A549 (cell line): ENCODE measurements around the gene DDAH2. TPM values are rescaled to one million over a fixed set of nuclear protein-coding genes. Genes with fewer than 3 reads are reported as not detected.

Source experiments
- ATAC-seq, 2 experiments: fragments of 200-7000 bp in 1 of 2; fragments of >200 bp in 1 of 2; cut with Nextera tagmentation in 1 of 2; cut with Tn5 transposase in 1 of 2; 3 replicates each; pipeline versions ENCODE4 v1.8.0 to v1.9.1; 2018 to 2020; ENCODE audit warnings: mild to moderate bottlenecking in 1 of 2, moderate library complexity in 1 of 2
- CTCF ChIA-PET: fragments of 300-600 bp; sonication (Branson Sonifier 250); formaldehyde crosslinking; extraction: SDS; loops from one replicate; lab custom pipeline; 2021; ENCODE audit warnings: antibody characterized with exemption, inconsistent platforms; lab: Yijun Ruan, JAX
- POLR2A ChIA-PET: fragments of 350-600 bp; formaldehyde crosslinking; extraction: SDS; loops from one replicate; lab custom pipeline; 2021; ENCODE audit warnings: antibody characterized with exemption, inconsistent platforms; lab: Yijun Ruan, JAX
- DNase-seq, 2 experiments: peaks; one replicate each; pipeline versions ENCODE4 v3.0.0 to v3.0.0-alpha.2; 2011 to 2016; ENCODE audit warnings: low read depth in 1 of 2, low spot score in 1 of 2
- FAIRE-seq: peaks from 2 replicates; lab custom pipeline; 2011; peaks lifted over from hg19 to GRCh38; lab: Jason Lieb, UNC
- H3K27ac ChIP-seq, 2 experiments: fragments of >200 bp; sonication (Bioruptor Twin); formaldehyde crosslinking; 3 replicates each; pipeline ENCODE4 v1.5.1; 2016 to 2017
- H3K4me1 ChIP-seq: fragments of >200 bp; sonication (Bioruptor Twin); formaldehyde crosslinking; 3 replicates; pipeline ENCODE4 v1.6.1; 2016
- H3K4me2 ChIP-seq: fragments of >200 bp; sonication (Bioruptor Twin); formaldehyde crosslinking; 3 replicates; pipeline ENCODE4 v1.6.1; 2016
- H3K4me3 ChIP-seq: fragments of >200 bp; sonication (Bioruptor Twin); formaldehyde crosslinking; 3 replicates; pipeline ENCODE4 v1.5.1; 2016
- H3K9me3 ChIP-seq: fragments of >200 bp; sonication (Bioruptor Twin); formaldehyde crosslinking; 3 replicates; pipeline ENCODE4 v1.6.1; 2016
- BHLHE40 ChIP-seq: IDR thresholded peaks from 2 replicates; pipeline ENCODE4 v1.6.1; 2012; ENCODE audit warnings: low read depth, low read length, inconsistent platforms
- CEBPB ChIP-seq, 2 experiments: fragments of >200 bp in 1 of 2; sonication (Bioruptor Twin) in 1 of 2; formaldehyde crosslinking in 1 of 2; IDR thresholded peaks; 2 replicates each; pipeline ENCODE4 v1.6.1; 2012 to 2016
- CHD4 ChIP-seq: fragments of 200-600 bp; sonication (generic); IDR thresholded peaks from 2 replicates; pipeline ENCODE4 v1.6.1; 2016; ENCODE audit warnings: antibody characterized with exemption, mild to moderate bottlenecking, borderline replicate concordance
- CTCF ChIP-seq: fragments of >200 bp; sonication (Bioruptor Twin); formaldehyde crosslinking; IDR thresholded peaks from 3 replicates; pipeline ENCODE4 v1.5.1; 2016
- ESRRA ChIP-seq: fragments of 150-350 bp; IDR thresholded peaks from 2 replicates; pipeline ENCODE4 v1.6.1; 2014; ENCODE audit warnings: mild to moderate bottlenecking, low read length, borderline replicate concordance
- FOSB ChIP-seq: fragments of 250-450 bp; sonication (Bioruptor Pico); IDR thresholded peaks from 2 replicates; pipeline ENCODE4 v1.5.0; 2020; ENCODE audit warnings: mild to moderate bottlenecking, moderate library complexity
- FOSL2 ChIP-seq, 2 experiments: fragments of 450-650 bp in 1 of 2; fragments of >200 bp in 1 of 2; sonication (Bioruptor Twin) in 1 of 2; formaldehyde crosslinking; IDR thresholded peaks; 2 replicates each; pipeline versions ENCODE4 v1.5.0 to v1.6.1; 2016 to 2020; ENCODE audit warnings: mild to moderate bottlenecking in 1 of 2, moderate library complexity in 1 of 2
- GATA3 ChIP-seq: IDR thresholded peaks from 2 replicates; pipeline ENCODE4 v1.6.1; 2012; ENCODE audit warnings: borderline replicate concordance
- HEYL ChIP-seq: fragments of 250-450 bp; sonication (Bioruptor Pico); IDR thresholded peaks from 2 replicates; pipeline ENCODE4 v1.8.0; 2021; ENCODE audit warnings: mild to moderate bottlenecking, moderate library complexity
- HMGXB4 ChIP-seq: fragments of 250-450 bp; sonication (Bioruptor Pico); IDR thresholded peaks from 2 replicates; pipeline ENCODE4 v1.5.0; 2021; ENCODE audit warnings: mild to moderate bottlenecking, moderate library complexity, borderline replicate concordance
- HOXA7 ChIP-seq: fragments of 250-450 bp; sonication (Bioruptor Pico); IDR thresholded peaks from 2 replicates; pipeline ENCODE4 v1.5.0; 2020; ENCODE audit warnings: mild to moderate bottlenecking, moderate library complexity
- JUN ChIP-seq, 2 experiments: fragments of >200 bp; sonication (Bioruptor Twin); formaldehyde crosslinking; IDR thresholded peaks; 2 replicates in 1 of 2; 3 replicates in 1 of 2; pipeline ENCODE4 v1.6.1; 2016 to 2017
- JUNB ChIP-seq: fragments of >200 bp; sonication (Bioruptor Twin); formaldehyde crosslinking; IDR thresholded peaks from 2 replicates; pipeline ENCODE4 v1.6.1; 2016
- MAFK ChIP-seq: fragments of 450-650 bp; IDR thresholded peaks from 2 replicates; pipeline ENCODE4 v1.6.1; 2014; ENCODE audit not compliant: partially characterized antibody
- NPAS2 ChIP-seq: fragments of 250-450 bp; sonication (Bioruptor Pico); IDR thresholded peaks from 2 replicates; pipeline ENCODE4 v1.8.0; 2022; ENCODE audit warnings: mild to moderate bottlenecking, moderate library complexity, borderline replicate concordance
- PHF8 ChIP-seq: fragments of 200-600 bp; sonication (generic); IDR thresholded peaks from 2 replicates; pipeline ENCODE4 v1.6.1; 2016; ENCODE audit warnings: low read depth, mild to moderate bottlenecking, antibody characterized with exemption, moderate library complexity, borderline replicate concordance
- POLR2A ChIP-seq: IDR thresholded peaks from 2 replicates; pipeline ENCODE4 v1.6.1; 2012; ENCODE audit warnings: mild to moderate bottlenecking, low read length
- POLR2AphosphoS2 ChIP-seq: conservative IDR thresholded peaks from 2 replicates; pipeline ENCODE4 v1.6.1; 2012; ENCODE audit warnings: low read length, improper control_type of control experiment, inconsistent platforms
- RAD21 ChIP-seq, 2 experiments: fragments of >200 bp in 1 of 2; sonication (Bioruptor Twin) in 1 of 2; formaldehyde crosslinking in 1 of 2; IDR thresholded peaks in 1 of 2; conservative IDR thresholded peaks in 1 of 2; 2 replicates in 1 of 2; 3 replicates in 1 of 2; pipeline ENCODE4 v1.6.1; 2012 to 2018; ENCODE audit warnings: inconsistent platforms in 1 of 2
- RARB ChIP-seq: fragments of 250-450 bp; sonication (Bioruptor Pico); IDR thresholded peaks from 2 replicates; pipeline ENCODE4 v1.8.0; 2021; ENCODE audit warnings: mild to moderate bottlenecking, moderate library complexity
- RFX5 ChIP-seq: fragments of 450-650 bp; IDR thresholded peaks from 2 replicates; pipeline ENCODE4 v1.7.1; 2014; ENCODE audit warnings: antibody characterized with exemption, mild to moderate bottlenecking, moderate library complexity
- ZFP36 ChIP-seq: fragments of 450-650 bp; IDR thresholded peaks from 2 replicates; pipeline ENCODE4 v1.6.1; 2014; ENCODE audit warnings: borderline replicate concordance; ENCODE audit not compliant: partially characterized antibody
- ZNF302 ChIP-seq: fragments of 250-450 bp; sonication (Bioruptor Pico); IDR thresholded peaks from 2 replicates; pipeline ENCODE4 v1.9.0; 2021; ENCODE audit warnings: inconsistent platforms, mild to moderate bottlenecking, moderate library complexity
- WGBS: methylation state at CpG from one replicate; pipeline ENCODE4 v1.1.6; 2017; ENCODE audit errors: missing lambda C conversion rate; 5-methylcytosine and 5-hydroxymethylcytosine counted together
- polyA plus RNA-seq, 4 experiments: library from polyadenylated mRNA; depleted of rRNA in 3 of 4; stranded (reverse); fragments of >200 nt; fragmentation: RNase III in 1 of 4; extraction: RNeasy Plus Mini Kit Qiagen cat#74134 plus additional on column Dnase treatment in 1 of 4; gene quantifications; 2 replicates in 3 of 4; 3 replicates in 1 of 4; pipeline ENCODE4 v1.2.3, GENCODE V29; 2011 to 2017
- TF ChIP-seq, protein P1 (sequence below): fragments of >200 bp; sonication (Bioruptor Twin); formaldehyde crosslinking; IDR thresholded peaks from 3 replicates; pipeline ENCODE4 v1.6.1; 2016
- TF ChIP-seq, protein P2 (sequence below): fragments of 250-450 bp; sonication (Bioruptor Pico); IDR thresholded peaks from 2 replicates; pipeline ENCODE4 v1.5.0; 2020; ENCODE audit warnings: low read depth, mild to moderate bottlenecking, moderate library complexity

The DDAH2 gene
- polyA plus RNA-seq, 2 of the 4 experiments (the other 2 are of a cell fraction), result 19.3 to 54.5 TPM

DNA sequence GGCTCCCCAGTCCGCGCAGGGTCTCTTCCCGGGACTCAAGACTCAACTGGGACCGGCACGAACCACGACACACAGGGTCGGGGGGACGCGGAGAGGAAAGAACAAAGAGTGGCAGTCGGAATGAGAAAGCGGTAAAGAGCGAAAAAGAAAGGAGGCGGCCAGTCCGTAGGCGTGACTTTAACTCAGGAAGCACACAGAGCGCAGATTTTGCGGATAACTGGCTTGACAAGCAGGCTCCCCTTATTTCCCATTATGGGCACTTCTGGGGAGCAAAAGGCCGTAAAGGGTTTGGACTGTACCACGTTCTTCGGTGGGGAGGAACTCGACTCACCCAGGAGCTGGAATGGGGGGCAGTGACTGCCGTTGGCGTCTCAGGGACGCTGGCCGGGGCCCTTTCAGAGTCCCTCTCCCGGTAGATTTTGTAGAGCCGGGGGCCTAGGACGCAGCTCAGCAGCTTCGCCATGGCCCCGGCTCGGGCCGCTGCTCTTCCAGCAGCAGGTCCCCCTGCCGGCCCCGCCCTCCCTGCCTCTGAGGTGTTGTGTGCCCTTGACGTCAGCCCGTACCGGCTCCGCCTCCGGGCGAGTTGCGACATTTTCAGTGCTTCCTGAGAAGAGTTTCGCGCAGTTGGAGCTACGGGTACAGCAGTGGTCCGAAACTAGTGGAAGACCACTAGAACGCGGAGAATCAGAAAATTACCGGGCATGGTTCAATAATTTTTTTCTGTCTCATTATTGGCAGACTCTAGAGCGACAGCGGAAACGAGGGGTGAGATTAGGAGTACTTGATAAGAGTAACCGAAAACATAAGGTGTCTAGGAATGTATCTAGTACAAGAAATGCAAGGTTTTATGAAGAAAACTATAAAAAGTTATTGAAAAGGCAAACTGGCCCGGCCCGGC is 26.0 kb downstream of the DDAH2 start, which contains the start of gene ABHD16A:
Gene ABHD16A (minus strand): TSS at position 506 of the 898 bp plus-strand sequence. CDS start 43 bp downstream, at position 463.
- TF ChIP-seq RARB (CRISPR knock-in tag) (no peak), CHD4 (no peak), POLR2AphosphoS2 (no peak), FOSB (CRISPR knock-in tag) (no peak), CEBPB (IDR thresholded peaks at IDR 0.05) (peak; percentile 90 to 99), HMGXB4 (CRISPR knock-in tag) (no peak), POLR2A (peak; percentile 80), JUN (IDR thresholded peaks at IDR 0.05) (peak; percentile 43 to 73; a peak in 3 of 5 replicates), ZNF302 (CRISPR knock-in tag) (no peak), RAD21 (conservative IDR thresholded peaks at IDR 0.05 in 1 of 2, IDR thresholded peaks at IDR 0.05 in 1 of 2) (no peak), HOXA7 (no peak), FOSL2 (IDR thresholded peaks at IDR 0.05) (no peak), FOSL2 (CRISPR knock-in tag; IDR thresholded peaks at IDR 0.05) (no peak), BHLHE40 (no peak), CTCF (no peak), HEYL (CRISPR knock-in tag) (no peak), GATA3 (peak; percentile 46; the same call in 1 of the 2 replicates), ESRRA (no peak), MAFK (no peak), ZFP36 (no peak), NPAS2 (CRISPR knock-in tag) (no peak), RFX5 (no peak), PHF8 (peak; percentile 96), JUNB (no peak)
- TF ChIP-seq, protein P1, sequence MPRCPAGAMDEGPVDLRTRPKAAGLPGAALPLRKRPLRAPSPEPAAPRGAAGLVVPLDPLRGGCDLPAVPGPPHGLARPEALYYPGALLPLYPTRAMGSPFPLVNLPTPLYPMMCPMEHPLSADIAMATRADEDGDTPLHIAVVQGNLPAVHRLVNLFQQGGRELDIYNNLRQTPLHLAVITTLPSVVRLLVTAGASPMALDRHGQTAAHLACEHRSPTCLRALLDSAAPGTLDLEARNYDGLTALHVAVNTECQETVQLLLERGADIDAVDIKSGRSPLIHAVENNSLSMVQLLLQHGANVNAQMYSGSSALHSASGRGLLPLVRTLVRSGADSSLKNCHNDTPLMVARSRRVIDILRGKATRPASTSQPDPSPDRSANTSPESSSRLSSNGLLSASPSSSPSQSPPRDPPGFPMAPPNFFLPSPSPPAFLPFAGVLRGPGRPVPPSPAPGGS, result peak; percentile 86; the same call in 2 of the 3 replicates
- TF ChIP-seq, protein P2, sequence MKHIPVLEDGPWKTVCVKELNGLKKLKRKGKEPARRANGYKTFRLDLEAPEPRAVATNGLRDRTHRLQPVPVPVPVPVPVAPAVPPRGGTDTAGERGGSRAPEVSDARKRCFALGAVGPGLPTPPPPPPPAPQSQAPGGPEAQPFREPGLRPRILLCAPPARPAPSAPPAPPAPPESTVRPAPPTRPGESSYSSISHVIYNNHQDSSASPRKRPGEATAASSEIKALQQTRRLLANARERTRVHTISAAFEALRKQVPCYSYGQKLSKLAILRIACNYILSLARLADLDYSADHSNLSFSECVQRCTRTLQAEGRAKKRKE (CRISPR knock-in tag), result no peak
- peak within 1 kb of the TSS; percentile 84 to 92 for H3K27ac ChIP-seq
- no peaks in the 10 kb centered on the region for H3K9me3 ChIP-seq
- POLR2A ChIA-PET, result interaction anchor here (0.5 to 1.6 kb wide), 9 partner anchors 22 to 398 kb away, joined by 3 to 7 read pairs (median 4); partner anchors contain the start of genes DDAH2, HSPA1B, MSH5 and NEU1
- peak within 1 kb of the TSS; percentile 81 for H3K4me2 ChIP-seq
- H3K4me3 ChIP-seq, result peak within 1 kb of the TSS; percentile 72
- under 1% methylated on average over 38 of the region's 54 CpGs for WGBS
- FAIRE-seq, result no peak
- ATAC-seq, result peak; percentile 97 to 98
- H3K4me1 ChIP-seq, result peaks cover 13% of the 10 kb centered on the region; the same call in 2 of the 3 replicates
- peak; percentile 97 for DNase-seq
- CTCF ChIA-PET, result interaction anchor here (0.7 to 3.1 kb wide), 6 partner anchors 9 to 187 kb away, joined by 3 to 9 read pairs (median 4); no protein-coding TSS in a partner anchor
